Endothelial cell of umbilical vein (primary cell): ENCODE data around the gene TSPYL2. TPM values are rescaled to one million over a fixed set of nuclear protein-coding genes. Genes with fewer than 3 reads are reported as not detected.
A peak's percentile ranks its signal among the peaks of the same experiment; 100 is the strongest.

Experiments used
- BruUV-seq: library from RNA; stranded (reverse); fragments of 400-500 nt; replicated peaks from 2 replicates; lab custom pipeline; 2021; lab: Mats Ljungman, UMichigan
- CTCF ChIA-PET: fragments of 300-600, 350-600 bp; sonication (Branson Sonifier 250); formaldehyde crosslinking; loops from one replicate; lab custom pipeline; 2021; ENCODE audit warnings: antibody characterized with exemption, inconsistent platforms; lab: Charles Lee
- POLR2A ChIA-PET: fragments of 300-600, 350-600 bp; sonication (Branson Sonifier 250); formaldehyde crosslinking; loops from one replicate; lab custom pipeline; 2021; ENCODE audit warnings: antibody characterized with exemption, inconsistent platforms; lab: Charles Lee
- DNase-seq: peaks from one replicate; pipeline ENCODE4 v3.0.0-alpha.2; 2011; ENCODE audit warnings: low read depth, low spot score
- FAIRE-seq: peaks from 2 replicates; lab custom pipeline; 2011; peaks lifted over from hg19 to GRCh38; lab: Jason Lieb, UNC
- H2AFZ ChIP-seq: 2 replicates; pipeline ENCODE4 v1.6.0; 2012; ENCODE audit warnings: low read depth, low read length, control low read depth, inconsistent platforms
- H3K27ac ChIP-seq: 2 replicates; pipeline ENCODE4 v1.5.1; 2011; ENCODE audit warnings: low read depth, mild to moderate bottlenecking, control low read depth, low read length, moderate library complexity; ENCODE audit not compliant: insufficient read depth
- H3K27me3 ChIP-seq, 2 experiments: 2 replicates each; pipeline versions ENCODE4 v1.6.0 to v1.6.1; 2011; ENCODE audit warnings: low read length in 2 of 2, mixed read lengths in 1 of 2; ENCODE audit not compliant: control insufficient read depth in 2 of 2, insufficient read depth in 2 of 2
- H3K36me3 ChIP-seq, 2 experiments: 2 replicates in 1 of 2; 3 replicates in 1 of 2; pipeline ENCODE4 v1.5.1; 2011; ENCODE audit warnings: low read length in 2 of 2, mild to moderate bottlenecking in 1 of 2, moderate library complexity in 1 of 2; ENCODE audit not compliant: control insufficient read depth in 2 of 2, insufficient read depth in 2 of 2; ENCODE audit errors: extremely low read depth in 1 of 2
- H3K4me1 ChIP-seq: 3 replicates; pipeline ENCODE4 v1.5.1; 2011; ENCODE audit warnings: mild to moderate bottlenecking, low read length; ENCODE audit not compliant: control insufficient read depth, insufficient read depth; ENCODE audit errors: extremely low read depth
- H3K4me2 ChIP-seq: 2 replicates; pipeline ENCODE4 v1.6.1; 2011; ENCODE audit warnings: low read length, control low read depth, mixed read lengths; ENCODE audit not compliant: insufficient read depth
- H3K4me3 ChIP-seq, 3 experiments: fragments of 200-600 bp in 1 of 3; sonication (generic), shearing (Covaris generic) in 1 of 3; replicated peaks in 1 of 3; 2 replicates each; pipeline ENCODE4 v1.5.1; 2011 to 2016; ENCODE audit warnings: control low read depth in 3 of 3, low read length in 3 of 3, mild to moderate bottlenecking in 2 of 3, inconsistent platforms in 1 of 3, low read depth in 1 of 3, moderate library complexity in 1 of 3; ENCODE audit not compliant: insufficient read depth in 1 of 3
- H3K79me2 ChIP-seq: 2 replicates; pipeline ENCODE4 v1.6.0; 2012; ENCODE audit warnings: low read length, inconsistent platforms; ENCODE audit not compliant: control insufficient read depth, insufficient read depth
- H3K9ac ChIP-seq: replicated peaks from 2 replicates; pipeline ENCODE3; 2011; ENCODE audit warnings: low read length, control low read depth; ENCODE audit not compliant: insufficient read depth; ENCODE audit errors: extremely low read depth
- H3K9me1 ChIP-seq: replicated peaks from 3 replicates; pipeline ENCODE4 v1.6.0; 2011; ENCODE audit warnings: mild to moderate bottlenecking, low read length; ENCODE audit not compliant: control insufficient read depth, insufficient read depth; ENCODE audit errors: extremely low read depth
- H3K9me3 ChIP-seq: replicated peaks from 2 replicates; pipeline ENCODE4 v1.5.1; 2012; ENCODE audit warnings: low read length, inconsistent platforms; ENCODE audit not compliant: control insufficient read depth, insufficient read depth
- H4K20me1 ChIP-seq: replicated peaks from 2 replicates; pipeline ENCODE3; 2011; ENCODE audit warnings: mild to moderate bottlenecking, low read length; ENCODE audit not compliant: control insufficient read depth, insufficient read depth; ENCODE audit errors: extremely low read depth
- FOS ChIP-seq: IDR thresholded peaks from 2 replicates; pipeline ENCODE4 v1.6.1; 2011; ENCODE audit warnings: mild to moderate bottlenecking, low read length, moderate library complexity, borderline replicate concordance; ENCODE audit not compliant: insufficient read depth
- GATA2 ChIP-seq: IDR thresholded peaks from 2 replicates; pipeline ENCODE4 v1.7.0; 2011; ENCODE audit warnings: low read depth, mild to moderate bottlenecking, moderate library complexity, mixed read lengths, low read length; ENCODE audit not compliant: insufficient read length, insufficient read depth
- JUN ChIP-seq: IDR thresholded peaks from 2 replicates; pipeline ENCODE4 v1.6.1; 2011; ENCODE audit warnings: borderline replicate concordance, low read depth; ENCODE audit not compliant: insufficient read length, insufficient read depth
- MYC ChIP-seq: IDR thresholded peaks from one replicate; pipeline ENCODE4 v1.6.1; 2011; ENCODE audit warnings: mild to moderate bottlenecking, low read depth, low read length
- dilution Hi-C: fragments of 300-500 bp; cut with MboI; formaldehyde crosslinking; loops from one replicate; pipeline ENCODE4 v1.15.0; 2019; ENCODE audit warnings: low sequenced_read_pairs; ENCODE audit not compliant: extremely low pct_ligation_motif_present
- intact Hi-C: fragments of 100-400 bp; cut with micrococcal nuclease; formaldehyde crosslinking; loops from one replicate; pipeline ENCODE4 v1.10.0; 2022
- polyA plus RNA-seq, 4 experiments: library from polyadenylated mRNA; depleted of rRNA in 3 of 4; stranded (reverse) in 3 of 4; unstranded in 1 of 4; fragments of >200 nt; gene quantifications; 2 replicates each; pipeline versions ENCODE4 v1.2.1 to v1.2.3, GENCODE V29; 2011 to 2012; ENCODE audit warnings: missing spikeins in 1 of 4
- total RNA-seq: library from RNA; stranded (reverse); gene quantifications from 2 replicates; pipeline ENCODE4 v1.2.3, GENCODE V29; 2021
- TF ChIP-seq, protein P1 (sequence below), 2 donors: IDR thresholded peaks; 1 replicate in 1 of 2; 2 replicates in 1 of 2; pipeline ENCODE4 v1.5.1; 2011; ENCODE audit warnings: low read length in 2 of 2, mild to moderate bottlenecking in 2 of 2, moderate library complexity in 2 of 2, control low read depth in 1 of 2, inconsistent platforms in 1 of 2, low read depth in 1 of 2; ENCODE audit not compliant: insufficient read depth in 1 of 2; ENCODE audit errors: extremely low read depth in 1 of 2
- TF ChIP-seq, protein P2 (sequence below): IDR thresholded peaks from 2 replicates; pipeline ENCODE4 v1.6.1; 2011; ENCODE audit not compliant: insufficient read depth, insufficient read length

TSPYL2 gene
- total and polyA plus RNA-seq, 2 donors (not counting 3 experiments of a cell fraction or from before 2014, with no cell fraction given): 17.3 to 17.8 TPM

DNA sequence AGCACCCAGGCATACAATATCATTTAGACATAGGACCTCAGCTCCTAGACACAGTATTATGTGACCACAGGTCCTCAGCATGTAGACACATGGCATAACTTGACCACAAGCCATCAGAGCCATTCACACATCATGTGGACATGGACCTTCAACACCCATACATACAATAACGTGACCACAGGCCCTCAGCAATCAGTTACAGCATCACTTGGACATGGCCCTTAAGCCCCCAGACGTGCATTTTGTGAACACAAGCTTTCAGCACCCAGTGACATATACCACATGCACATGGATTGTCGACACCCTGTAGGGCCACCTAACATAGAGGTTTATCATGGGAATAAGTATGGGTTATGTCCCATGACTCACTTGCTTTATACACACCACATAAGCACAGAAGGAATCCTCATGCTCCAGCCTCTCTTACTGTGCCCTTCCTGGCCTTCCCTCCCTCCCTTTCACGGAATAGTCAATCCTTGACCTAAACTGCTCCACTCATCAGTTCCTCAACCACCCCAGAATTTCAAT lies 1.9 kb downstream of the TSPYL2 start:
- peaks cover 0 to 13% of the 10 kb centered on the region in 2 experiments for H3K36me3 ChIP-seq
- H3K4me1 ChIP-seq: peaks cover 8% of the 10 kb centered on the region
- no peak overlapping the region for H3K27ac ChIP-seq
- FAIRE-seq (peak; percentile 18), DNase-seq (no peak)
- H3K9ac ChIP-seq: no peak overlapping the region
- TSS peak; percentile 14 for BruUV-seq
- H3K4me3 ChIP-seq: no peak overlapping the region
- TF ChIP-seq, protein P1, sequence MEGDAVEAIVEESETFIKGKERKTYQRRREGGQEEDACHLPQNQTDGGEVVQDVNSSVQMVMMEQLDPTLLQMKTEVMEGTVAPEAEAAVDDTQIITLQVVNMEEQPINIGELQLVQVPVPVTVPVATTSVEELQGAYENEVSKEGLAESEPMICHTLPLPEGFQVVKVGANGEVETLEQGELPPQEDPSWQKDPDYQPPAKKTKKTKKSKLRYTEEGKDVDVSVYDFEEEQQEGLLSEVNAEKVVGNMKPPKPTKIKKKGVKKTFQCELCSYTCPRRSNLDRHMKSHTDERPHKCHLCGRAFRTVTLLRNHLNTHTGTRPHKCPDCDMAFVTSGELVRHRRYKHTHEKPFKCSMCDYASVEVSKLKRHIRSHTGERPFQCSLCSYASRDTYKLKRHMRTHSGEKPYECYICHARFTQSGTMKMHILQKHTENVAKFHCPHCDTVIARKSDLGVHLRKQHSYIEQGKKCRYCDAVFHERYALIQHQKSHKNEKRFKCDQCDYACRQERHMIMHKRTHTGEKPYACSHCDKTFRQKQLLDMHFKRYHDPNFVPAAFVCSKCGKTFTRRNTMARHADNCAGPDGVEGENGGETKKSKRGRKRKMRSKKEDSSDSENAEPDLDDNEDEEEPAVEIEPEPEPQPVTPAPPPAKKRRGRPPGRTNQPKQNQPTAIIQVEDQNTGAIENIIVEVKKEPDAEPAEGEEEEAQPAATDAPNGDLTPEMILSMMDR (IDR thresholded peaks at IDR 0.05; ENCODE audit: extremely low read depth in 1 of 2, insufficient read depth in 1 of 2, low read depth in 1 of 2, low read length in 2 of 2): no peak
- TF ChIP-seq JUN (no peak), FOS (no peak), GATA2 (no peak), MYC (no peak)
- TF ChIP-seq, protein P2, sequence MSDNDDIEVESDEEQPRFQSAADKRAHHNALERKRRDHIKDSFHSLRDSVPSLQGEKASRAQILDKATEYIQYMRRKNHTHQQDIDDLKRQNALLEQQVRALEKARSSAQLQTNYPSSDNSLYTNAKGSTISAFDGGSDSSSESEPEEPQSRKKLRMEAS: no peak
- intact Hi-C loops: no loop called here
- ChIA-PET CTCF (no interaction called here), POLR2A (no interaction called here)
- H3K79me2 ChIP-seq: peaks cover 10% of the 10 kb centered on the region
- H3K9me3 ChIP-seq: no peaks in the 10 kb centered on the region
- no peaks in the 10 kb centered on the region for H3K27me3 ChIP-seq
- H3K4me2 ChIP-seq: no peak overlapping the region
- H2AFZ ChIP-seq: no peak overlapping the region
- no peaks in the 10 kb centered on the region for H4K20me1 ChIP-seq
- dilution Hi-C loops: no loop called here
- H3K9me1 ChIP-seq: no peaks in the 10 kb centered on the region
